Activated CD4-positive, alpha-beta memory T cell treated with anti-CD3 and anti-CD28 coated beads, Interleukin-2, amount 10 ng/mL, durations not matched to agents 7 days and 5 days (primary cell): ENCODE data around the gene MXRA7. TPM values are rescaled to one million over a fixed set of nuclear protein-coding genes. Genes with fewer than 3 reads are reported as not detected.
"Not testable (repeated sequence)": the region's sequence is repeated elsewhere in the genome, so short reads cannot be mapped to it uniquely, and the experiment has no call there.

ENCODE experiments used
- CTCF ChIA-PET: fragments of 350-600 bp; sonication (Branson Sonifier 250); formaldehyde crosslinking; loops from one replicate; lab custom pipeline; 2021; ENCODE audit warnings: antibody characterized with exemption, inconsistent platforms; lab: Charles Lee
- POLR2A ChIA-PET: fragments of 350-600 bp; sonication (Branson Sonifier 250); formaldehyde crosslinking; loops from one replicate; lab custom pipeline; 2021; ENCODE audit warnings: antibody characterized with exemption; lab: Charles Lee
- DNase-seq: peaks from one replicate; pipeline ENCODE4 v3.0.0-alpha.2; 2020
- H3K27ac Mint-ChIP-seq: one replicate; pipeline ENCODE4 v1.8.0; 2021; ENCODE audit warnings: mild to moderate bottlenecking, mixed read lengths
- H3K27me3 Mint-ChIP-seq: one replicate; pipeline ENCODE4 v1.8.0; 2021; ENCODE audit warnings: mixed read lengths
- H3K36me3 Mint-ChIP-seq: one replicate; pipeline ENCODE4 v1.8.0; 2021; ENCODE audit warnings: low read depth, mixed read lengths
- H3K4me1 Mint-ChIP-seq: one replicate; pipeline ENCODE4 v1.8.0; 2021; ENCODE audit warnings: mixed read lengths
- H3K4me3 Mint-ChIP-seq: one replicate; pipeline ENCODE4 v1.8.0; 2021; ENCODE audit warnings: mild to moderate bottlenecking, mixed read lengths
- H3K9me3 Mint-ChIP-seq: one replicate; pipeline ENCODE4 v1.8.0; 2021; ENCODE audit warnings: mixed read lengths
- total RNA-seq, 2 experiments: library from RNA; stranded (reverse); gene quantifications; one replicate each; pipeline ENCODE4 v1.2.3, GENCODE V29; 2021

MXRA7 gene
- total RNA-seq, 2 experiments from 2014 or later: 7.5 to 8.5 TPM

DNA sequence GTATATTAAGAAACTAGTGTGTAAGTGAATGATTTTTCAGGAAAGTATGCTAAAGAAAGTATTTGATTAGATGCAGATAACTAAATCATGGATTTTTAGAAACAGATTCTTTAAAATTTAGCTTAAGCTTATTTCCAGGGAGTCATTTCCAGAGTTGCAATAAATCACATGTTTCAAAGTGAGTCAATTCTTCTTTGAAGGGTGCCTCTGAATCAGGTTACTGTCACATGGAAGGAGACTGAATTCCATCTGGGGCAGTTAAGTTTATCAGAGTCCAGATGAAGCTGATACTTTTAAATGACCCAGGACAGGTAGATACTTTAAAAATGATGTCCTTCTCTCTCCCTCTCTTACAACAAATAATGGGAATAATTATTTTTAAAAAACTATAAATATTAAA lies 32.2 kb upstream of the MXRA7 start:
- Mint-ChIP-seq H3K36me3 (peaks cover 51% of the 10 kb centered on the region), H3K27me3 (no peaks in the 10 kb centered on the region), H3K27ac (no peak overlapping the region), H3K4me1 (peaks cover 47% of the 10 kb centered on the region), H3K4me3 (no peak overlapping the region), H3K9me3 (no peaks in the 10 kb centered on the region)
- CTCF ChIA-PET: interaction anchor here (0.6 to 1.1 kb wide), 3 partner anchors 18 to 769 kb away, joined by 3 to 4 read pairs (median 3); no protein-coding TSS in a partner anchor
- DNase-seq: no peak
- POLR2A ChIA-PET: interaction anchor here (1.2 to 1.3 kb wide), 4 partner anchors 10 to 30 kb away, joined by 4 to 6 read pairs (median 4); no protein-coding TSS in a partner anchor

DNA sequence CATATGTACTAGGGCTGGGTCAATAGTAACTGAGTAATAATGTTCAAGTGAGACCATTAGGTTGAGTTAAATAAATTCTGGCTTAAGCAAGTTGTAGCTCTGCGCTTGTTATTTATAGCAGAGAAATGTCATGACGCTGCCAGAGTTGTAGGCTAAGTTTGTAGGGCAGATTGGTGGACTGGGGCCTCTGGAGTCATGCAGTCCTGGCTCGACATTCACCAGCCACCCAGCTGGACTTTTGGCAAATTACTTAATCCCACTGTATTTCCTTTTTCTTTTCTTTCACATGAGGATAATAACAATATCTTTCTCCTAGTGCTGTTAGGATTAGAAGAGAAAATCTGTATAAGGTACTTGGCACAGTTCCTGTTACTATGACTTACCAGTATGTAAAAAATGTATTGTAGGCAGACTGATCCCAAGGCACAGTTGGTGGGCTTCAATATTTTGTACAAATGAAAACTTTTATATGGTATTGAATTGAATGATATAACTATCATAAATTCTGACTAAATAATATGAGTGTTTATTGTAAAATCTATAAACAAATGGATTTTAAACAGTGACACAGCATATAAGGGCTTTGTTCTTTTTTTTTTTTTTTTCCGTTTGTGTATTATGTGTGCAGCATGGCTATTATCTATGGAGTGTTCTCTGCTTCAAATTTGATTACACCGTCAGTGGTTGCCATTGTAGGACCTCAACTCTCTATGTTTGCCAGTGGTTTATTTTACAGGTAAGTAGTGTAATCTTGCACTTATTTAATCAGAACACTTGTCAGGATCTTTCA lies 29.8 kb upstream of the MXRA7 start:
- Mint-ChIP-seq H3K27ac (no peak overlapping the region), H3K27me3 (no peaks in the 10 kb centered on the region), H3K36me3 (peaks cover 49% of the 10 kb centered on the region), H3K9me3 (no peaks in the 10 kb centered on the region), H3K4me1 (peaks cover 38% of the 10 kb centered on the region), H3K4me3 (no peak overlapping the region)
- ChIA-PET CTCF (interaction anchor here (3.9 kb wide), 1 partner anchor 13 kb away, joined by 29 read pairs; the partner anchor contains the start of genes JMJD6 and METTL23), POLR2A (interaction anchor here (5.8 to 6.5 kb wide), 2 partner anchors 12 to 13 kb away, joined by 67 to 248 read pairs; partner anchors contain the start of genes JMJD6 and METTL23)
- DNase-seq: no peak

DNA sequence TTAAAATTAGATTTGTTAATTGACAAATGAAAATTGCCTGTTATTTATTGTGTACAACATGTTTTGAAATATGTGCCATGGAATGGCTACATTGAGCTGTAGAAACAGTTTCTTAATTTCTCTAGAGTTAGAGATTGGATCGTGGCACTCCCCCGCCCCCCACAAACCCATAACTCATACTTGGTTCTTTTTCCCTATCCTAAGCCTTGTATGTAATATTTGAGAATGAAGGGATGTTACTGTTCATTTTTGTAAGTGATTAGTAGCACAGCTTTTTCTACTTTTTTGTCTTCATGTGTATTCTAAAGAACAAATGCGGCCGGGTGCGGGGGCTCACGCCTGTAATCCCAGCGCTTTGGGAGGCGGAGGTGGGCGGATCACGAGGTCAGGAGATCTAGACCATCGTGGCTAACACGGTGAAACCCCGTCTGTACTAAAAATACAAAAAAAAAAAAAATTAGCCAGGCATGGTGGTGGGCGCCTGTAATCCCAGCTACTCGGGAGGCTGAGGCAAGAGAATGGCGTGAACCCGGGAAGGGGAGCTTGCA lies 28.9 kb upstream of the MXRA7 start:
- ChIA-PET POLR2A (interaction anchor here (3.5 to 6.5 kb wide), 3 partner anchors 8 to 13 kb away, joined by 27 to 248 read pairs (median 67); partner anchors contain the start of genes JMJD6 and METTL23), CTCF (interaction anchor here (0.7 to 3.9 kb wide), 2 partner anchors 13 to 14 kb away, joined by 3 to 29 read pairs; partner anchors contain the start of genes JMJD6 and METTL23)
- not testable (repeated sequence) for H3K4me3 Mint-ChIP-seq, H3K9me3 Mint-ChIP-seq, H3K27ac Mint-ChIP-seq, H3K27me3 Mint-ChIP-seq, DNase-seq
- Mint-ChIP-seq H3K36me3 (peaks cover 49% of the 10 kb centered on the region), H3K4me1 (peaks cover 32% of the 10 kb centered on the region)

DNA sequence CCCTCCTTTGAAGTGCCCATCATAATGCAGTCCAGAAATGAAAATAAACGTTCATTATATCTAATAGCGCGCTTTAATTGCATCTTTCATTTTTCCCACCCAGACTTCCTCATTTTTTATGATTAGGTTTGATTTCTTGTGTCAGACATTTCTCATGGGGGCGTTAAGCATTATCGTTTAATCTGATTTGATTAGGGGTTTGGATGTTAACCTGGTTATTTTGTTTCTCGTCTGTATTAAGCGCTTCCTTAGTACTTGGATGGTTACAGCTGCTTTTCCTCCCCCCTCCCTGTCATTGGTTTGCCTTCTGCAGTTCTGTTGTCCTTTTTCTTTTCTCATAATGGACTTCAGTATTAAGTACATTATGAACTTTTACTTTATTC lies 27.7 kb upstream of the MXRA7 start:
- no peaks in the 10 kb centered on the region for H3K27me3 Mint-ChIP-seq
- H3K27ac Mint-ChIP-seq: peak overlapping the region; percentile 98
- peaks cover 51% of the 10 kb centered on the region for H3K36me3 Mint-ChIP-seq
- no peak for DNase-seq
- H3K4me3 Mint-ChIP-seq: peak overlapping the region; percentile 92
- H3K4me1 Mint-ChIP-seq: peaks cover 42% of the 10 kb centered on the region
- ChIA-PET POLR2A (interaction anchor here (0.6 to 6.5 kb wide), 10 partner anchors 9 to 103 kb away, joined by 3 to 248 read pairs (median 6); partner anchors contain the start of genes JMJD6 and METTL23), CTCF (interaction anchor here (1.0 to 3.9 kb wide), 3 partner anchors 11 to 23 kb away, joined by 3 to 29 read pairs (median 3); partner anchors contain the start of genes JMJD6 and METTL23)
- no peaks in the 10 kb centered on the region for H3K9me3 Mint-ChIP-seq

DNA sequence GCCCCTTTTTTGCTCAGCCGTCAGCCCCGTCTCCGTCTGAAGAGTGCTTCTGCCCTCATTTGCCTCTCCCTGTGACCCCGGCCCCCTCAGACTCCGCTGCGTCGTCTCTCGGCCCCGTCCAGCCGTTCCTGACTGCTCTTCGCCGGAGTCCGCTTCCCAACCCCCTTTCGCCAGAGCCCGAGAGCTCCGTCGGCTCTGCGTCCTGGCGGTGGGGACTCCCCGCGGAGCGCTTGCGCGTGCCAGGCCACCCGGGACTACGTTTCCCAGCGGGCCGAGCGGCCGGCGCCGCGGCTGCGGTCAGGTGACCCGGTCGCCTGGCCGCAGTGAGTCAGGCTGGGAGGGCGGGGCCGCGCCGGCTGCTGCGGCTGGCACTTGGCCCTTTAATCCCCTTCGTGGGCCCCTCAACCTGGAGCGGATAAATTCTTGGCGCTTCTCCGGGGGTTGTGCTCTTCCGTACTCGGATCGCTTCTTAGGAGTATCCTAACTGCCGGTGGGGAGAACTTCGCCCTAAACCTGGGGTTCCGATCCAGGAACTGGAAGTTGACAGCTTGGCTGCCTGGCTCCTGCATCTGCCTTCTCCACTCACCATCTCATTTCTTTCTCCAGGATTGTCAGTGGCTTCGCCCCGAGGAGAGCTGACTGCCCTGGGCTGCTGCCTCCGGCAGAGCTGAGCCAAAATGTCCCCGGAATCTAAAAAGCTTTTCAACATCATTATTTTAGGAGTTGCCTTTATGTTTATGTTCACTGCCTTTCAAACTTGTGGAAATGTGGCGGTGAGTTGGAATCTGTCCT lies 27.1 kb upstream of the MXRA7 start, which contains the start of gene MFSD11:
MFSD11 (plus strand) TSS at position 444 of the 792 bp plus-strand sequence; CDS start at position 678, 234 bp downstream.
- no peaks in the 10 kb centered on the region for H3K9me3 Mint-ChIP-seq
- DNase-seq: peak; percentile 93
- POLR2A ChIA-PET: interaction anchor here (0.5 to 6.5 kb wide), 19 partner anchors 9 to 402 kb away, joined by 3 to 248 read pairs (median 4); partner anchors contain the start of genes JMJD6, METTL23 and SEC14L1
- H3K4me1 Mint-ChIP-seq: peaks cover 48% of the 10 kb centered on the region
- peak within 1 kb of the TSS; percentile 98 for H3K27ac Mint-ChIP-seq
- CTCF ChIA-PET: interaction anchor here (1.0 to 3.9 kb wide), 4 partner anchors 10 to 23 kb away, joined by 3 to 29 read pairs (median 3); partner anchors contain the start of genes JMJD6 and METTL23
- no peaks in the 10 kb centered on the region for H3K27me3 Mint-ChIP-seq
- H3K4me3 Mint-ChIP-seq: peak within 1 kb of the TSS; percentile 92
- peaks cover 54% of the 10 kb centered on the region for H3K36me3 Mint-ChIP-seq

DNA sequence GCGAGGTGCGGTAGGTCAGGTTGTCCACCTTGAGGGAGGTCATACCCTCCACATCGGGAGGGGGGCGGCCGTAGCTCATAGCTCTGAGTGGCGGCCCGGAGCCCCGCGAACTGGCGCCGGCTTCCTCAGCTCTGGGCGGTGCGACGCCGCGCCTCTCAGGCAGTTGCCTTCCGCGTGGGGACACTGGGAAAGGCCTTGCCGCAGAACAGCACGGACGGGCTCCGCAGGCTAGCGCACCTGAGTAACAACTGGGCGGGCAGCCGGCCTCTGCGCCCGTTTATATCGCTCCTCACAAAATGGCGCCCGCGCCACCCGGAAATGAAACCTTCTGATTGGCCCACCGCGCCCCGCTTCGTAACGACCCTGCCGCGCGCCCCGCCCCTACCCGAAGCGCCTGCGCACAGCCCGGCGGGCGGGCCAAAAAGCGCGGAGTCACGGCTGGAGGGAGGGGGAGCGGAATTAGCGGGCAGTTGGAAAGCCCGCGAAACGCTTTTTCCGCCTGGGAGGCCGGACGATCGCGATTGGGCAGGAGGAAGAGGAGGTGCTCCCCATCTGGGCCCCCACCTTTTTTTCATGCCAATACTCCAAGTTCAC lies 26.4 kb upstream of the MXRA7 start, which contains the start of gene SRSF2:
SRSF2 (minus strand) TSS at position 250 of the 594 bp plus-strand sequence; CDS start at position 79, 171 bp downstream.
- peaks cover 55% of the 10 kb centered on the region for H3K36me3 Mint-ChIP-seq
- H3K9me3 Mint-ChIP-seq: no peaks in the 10 kb centered on the region
- DNase-seq: peak; percentile 100
- H3K4me1 Mint-ChIP-seq: peaks cover 51% of the 10 kb centered on the region
- peak within 1 kb of the TSS; percentile 93 for H3K4me3 Mint-ChIP-seq
- no peaks in the 10 kb centered on the region for H3K27me3 Mint-ChIP-seq
- ChIA-PET POLR2A (interaction anchor here (0.8 to 6.5 kb wide), 20 partner anchors 10 to 403 kb away, joined by 3 to 248 read pairs (median 4); partner anchors contain the start of genes JMJD6, METTL23 and SEC14L1), CTCF (interaction anchor here (1.0 to 3.9 kb wide), 2 partner anchors 10 to 11 kb away, joined by 3 to 29 read pairs; partner anchors contain the start of genes JMJD6 and METTL23)
- H3K27ac Mint-ChIP-seq: peak within 1 kb of the TSS; percentile 98

DNA sequence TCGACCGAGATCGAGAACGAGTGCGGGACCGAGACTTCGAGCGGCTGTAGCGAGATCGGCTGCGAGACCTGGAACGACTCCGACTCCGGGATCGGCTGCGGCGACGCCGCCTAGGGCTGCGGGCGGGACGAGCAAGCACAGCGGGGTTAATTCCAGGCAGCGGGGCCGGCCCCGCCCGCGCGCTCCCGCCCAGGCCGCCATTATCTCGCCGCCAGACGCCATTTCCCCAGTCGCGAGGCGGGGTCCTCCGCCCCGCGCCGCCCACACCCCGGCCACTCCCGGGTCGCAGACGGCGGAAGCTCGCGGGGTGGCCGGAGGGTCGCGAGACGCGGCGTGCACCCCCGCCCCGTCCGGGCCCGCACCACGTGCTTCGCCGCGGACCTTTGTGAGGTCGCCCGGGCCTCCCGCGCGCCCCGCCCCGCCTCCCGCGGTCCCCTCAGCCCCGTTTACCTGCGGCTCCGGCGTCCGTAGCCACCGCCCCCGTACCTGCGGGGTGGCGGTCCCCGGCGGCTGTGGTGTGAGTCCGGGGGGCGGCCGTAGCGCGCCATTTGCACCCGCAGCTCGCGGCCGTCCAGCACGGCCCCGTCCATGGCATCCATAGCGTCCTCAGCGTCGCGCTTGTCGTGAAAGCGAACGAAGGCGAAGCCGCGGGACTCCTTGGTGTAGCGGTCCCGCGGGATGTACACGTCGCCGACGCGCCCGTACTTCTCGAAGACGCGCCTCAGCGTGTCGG lies 25.8 kb upstream of the MXRA7 start:
- Mint-ChIP-seq H3K4me3 (peak overlapping the region; percentile 93), H3K36me3 (peaks cover 56% of the 10 kb centered on the region), H3K27me3 (no peaks in the 10 kb centered on the region), H3K9me3 (no peaks in the 10 kb centered on the region), H3K27ac (peak overlapping the region; percentile 98), H3K4me1 (peaks cover 56% of the 10 kb centered on the region)
- peak; percentile 78 for DNase-seq
- ChIA-PET CTCF (interaction anchor here (1.8 to 3.9 kb wide), 2 partner anchors 9 kb away, joined by 12 to 29 read pairs; partner anchors contain the start of genes JMJD6 and METTL23), POLR2A (interaction anchor here (0.9 to 6.5 kb wide), 14 partner anchors 9 to 472 kb away, joined by 3 to 248 read pairs (median 6); partner anchors contain the start of genes JMJD6, METTL23 and SEC14L1)

DNA sequence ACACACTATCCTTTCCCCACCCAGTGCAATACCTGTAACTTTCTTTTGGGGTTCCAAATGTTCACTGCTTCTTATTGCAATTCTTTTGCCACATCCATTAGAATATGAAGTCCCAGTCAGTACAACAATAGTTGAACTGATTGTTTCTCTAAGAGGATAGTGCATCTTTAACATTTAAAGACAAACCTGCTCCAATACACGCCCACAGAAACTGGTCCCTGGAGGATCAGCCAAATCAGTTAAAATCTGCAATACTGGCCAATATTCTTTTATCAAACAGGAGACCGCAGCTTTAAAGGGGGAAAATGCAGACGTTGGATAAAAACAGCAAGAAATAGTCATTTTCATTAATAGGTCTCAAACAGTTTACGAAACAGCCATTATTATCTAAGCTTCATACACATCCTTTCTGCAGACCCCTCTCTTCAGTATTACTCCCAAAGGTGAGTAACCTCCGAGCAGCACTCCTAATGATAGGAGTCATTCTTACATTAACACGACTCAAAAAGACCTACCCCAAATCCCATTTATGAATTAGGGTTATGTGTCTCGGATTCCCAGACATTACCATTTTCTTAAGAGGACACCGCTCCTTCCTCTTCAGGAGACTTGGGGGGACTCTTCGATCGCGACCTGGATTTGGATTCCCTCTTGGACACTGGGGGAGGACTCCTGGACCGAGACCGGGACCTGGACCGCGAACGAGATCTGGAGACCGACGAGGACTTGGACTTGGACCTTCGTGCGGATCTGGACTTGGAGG lies 25.0 kb upstream of the MXRA7 start:
- H3K4me1 Mint-ChIP-seq: peaks cover 57% of the 10 kb centered on the region
- peaks cover 53% of the 10 kb centered on the region for H3K36me3 Mint-ChIP-seq
- CTCF ChIA-PET: interaction anchor here (1.8 kb wide), 1 partner anchor 9 kb away, joined by 12 read pairs; the partner anchor contains the start of genes JMJD6 and METTL23
- POLR2A ChIA-PET: interaction anchor here (1.0 to 6.5 kb wide), 15 partner anchors 9 to 724 kb away, joined by 3 to 248 read pairs (median 7); partner anchors contain the start of genes JMJD6 and METTL23
- DNase-seq: no peak
- no peaks in the 10 kb centered on the region for H3K9me3 Mint-ChIP-seq
- no peaks in the 10 kb centered on the region for H3K27me3 Mint-ChIP-seq
- peak overlapping the region; percentile 93 for H3K4me3 Mint-ChIP-seq
- H3K27ac Mint-ChIP-seq: peak overlapping the region; percentile 91

DNA sequence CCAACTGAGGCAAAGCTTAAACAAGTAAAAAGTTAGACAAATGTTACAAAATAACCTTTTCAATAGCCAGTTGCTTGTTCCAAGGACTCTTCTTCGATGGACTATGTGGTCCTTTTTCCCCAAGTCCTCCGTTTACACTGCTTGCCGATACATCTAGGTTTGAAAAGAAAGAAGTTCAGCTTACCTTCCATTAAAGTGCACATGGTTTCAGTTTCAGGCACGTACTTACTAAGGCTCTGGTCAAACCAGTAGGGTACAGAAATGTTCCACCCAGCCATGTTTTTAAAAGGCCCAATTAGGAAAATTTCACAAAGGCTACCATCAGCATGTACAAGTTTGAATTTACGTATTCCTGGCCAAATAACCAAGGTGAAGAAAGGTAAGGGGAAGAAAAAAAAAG lies 24.2 kb upstream of the MXRA7 start:
- peak overlapping the region; percentile 93 for H3K4me3 Mint-ChIP-seq
- CTCF ChIA-PET: interaction anchor here (1.8 kb wide), 1 partner anchor 8 kb away, joined by 12 read pairs; the partner anchor contains the start of genes JMJD6 and METTL23
- H3K36me3 Mint-ChIP-seq: peaks cover 57% of the 10 kb centered on the region

More for the DNA sequence above, 24.2 kb upstream of the MXRA7 start:
- no peaks in the 10 kb centered on the region for H3K27me3 Mint-ChIP-seq
- no peak for DNase-seq
- peaks cover 55% of the 10 kb centered on the region for H3K4me1 Mint-ChIP-seq
- POLR2A ChIA-PET: interaction anchor here (0.6 to 6.5 kb wide), 15 partner anchors 8 to 725 kb away, joined by 3 to 248 read pairs (median 5); partner anchors contain the start of genes JMJD6 and METTL23
- peak overlapping the region; percentile 91 for H3K27ac Mint-ChIP-seq
- no peaks in the 10 kb centered on the region for H3K9me3 Mint-ChIP-seq
